Hepatocyte (in vitro differentiated cells): ENCODE measurements around the gene STK32C.

ENCODE experiments used
- CTCF ChIP-seq: fragments of 200-600 bp; sonication (generic); IDR thresholded peaks from 2 replicates; pipeline ENCODE4 v1.5.1; 2016; ENCODE audit warnings: antibody characterized with exemption, mild to moderate bottlenecking; ENCODE audit not compliant: poor library complexity
- EZH2 ChIP-seq: fragments of 200-600 bp; sonication (generic); IDR thresholded peaks from 2 replicates; pipeline ENCODE4 v1.6.1; 2016; ENCODE audit warnings: antibody characterized with exemption, mild to moderate bottlenecking, borderline replicate concordance

GRCh38 chr10:132194726-132195125 lies 113.0 kb downstream of the STK32C start:
- no peak for TF ChIP-seq CTCF
- no peak for TF ChIP-seq EZH2
